PC-3 (cell line): ENCODE measurements around the gene TWNK. TPM values are rescaled to one million over a fixed set of nuclear protein-coding genes. Genes with fewer than 3 reads are reported as not detected.

ENCODE experiments used
- ATAC-seq: fragments of 200-7000 bp; cut with Tn5 transposase; 2 replicates; pipeline ENCODE4 v1.9.1; 2020; ENCODE audit warnings: mild to moderate bottlenecking, moderate library complexity
- Bru-seq: library from RNA; stranded (reverse); fragments of 400-500 nt; gene quantifications from one replicate; lab custom pipeline; 2021; lab: Mats Ljungman, UMichigan
- BruChase-seq, 2 experiments: library from RNA; stranded (reverse); fragments of 400-500 nt; gene quantifications; one replicate each; lab custom pipeline; 2021; lab: Mats Ljungman, UMichigan
- BruUV-seq: library from RNA; stranded (reverse); fragments of 400-500 nt; replicated peaks from 2 replicates; lab custom pipeline; 2021; lab: Mats Ljungman, UMichigan
- CTCF ChIA-PET: fragments of 300-600 bp; sonication (Branson Sonifier 250); formaldehyde crosslinking; loops from one replicate; lab custom pipeline; 2022; ENCODE audit warnings: antibody characterized with exemption; lab: Charles Lee
- POLR2A ChIA-PET: fragments of 300-600 bp; sonication (Branson Sonifier 250); formaldehyde crosslinking; loops from one replicate; lab custom pipeline; 2022; ENCODE audit warnings: antibody characterized with exemption; ENCODE audit not compliant: unreplicated experiment; lab: Charles Lee
- DNase-seq: peaks from one replicate; pipeline ENCODE4 v3.0.0-alpha.2; 2015
- H2AFZ ChIP-seq: fragments of 300-600 bp; sonication (generic); 2 replicates; pipeline ENCODE4 v1.6.0; 2016; ENCODE audit warnings: antibody characterized with exemption, low read length
- H3F3A ChIP-seq: fragments of 300-600 bp; sonication (generic); one replicate; pipeline ENCODE4 v1.6.0; 2017; ENCODE audit warnings: antibody characterized with exemption, low read length, control low read depth, mild to moderate bottlenecking; ENCODE audit not compliant: unreplicated experiment
- H3K27ac ChIP-seq: fragments of 300-600 bp; sonication (generic); 2 replicates; pipeline ENCODE4 v1.5.1; 2016; ENCODE audit warnings: mild to moderate bottlenecking, low read length
- H3K27me3 ChIP-seq: fragments of 300-600 bp; sonication (generic); 2 replicates; pipeline ENCODE4 v1.6.1; 2016; ENCODE audit warnings: low read length, mixed read lengths
- H3K36me3 ChIP-seq: fragments of 300-600 bp; sonication (generic); 2 replicates; pipeline ENCODE4 v1.6.1; 2016; ENCODE audit warnings: low read depth, mixed run types, low read length, mixed read lengths
- H3K4me1 ChIP-seq: fragments of 300-600 bp; sonication (generic); 2 replicates; pipeline ENCODE4 v1.5.1; 2016; ENCODE audit warnings: low read length; ENCODE audit not compliant: insufficient read depth
- H3K4me2 ChIP-seq: fragments of 300-600 bp; sonication (generic); 2 replicates; pipeline ENCODE4 v1.6.0; 2016; ENCODE audit warnings: low read length
- H3K4me3 ChIP-seq: fragments of 300-600 bp; sonication (generic); 2 replicates; pipeline ENCODE4 v1.5.1; 2016; ENCODE audit warnings: mild to moderate bottlenecking, low read length, mixed read lengths
- H3K79me2 ChIP-seq: fragments of 300-600 bp; sonication (generic); 2 replicates; pipeline ENCODE4 v1.6.1; 2017; ENCODE audit warnings: low read length, mixed read lengths
- H3K9ac ChIP-seq: fragments of 300-600 bp; sonication (generic); 2 replicates; pipeline ENCODE4 v1.6.0; 2016; ENCODE audit warnings: mild to moderate bottlenecking, low read length
- H3K9me2 ChIP-seq: fragments of 300-600 bp; sonication (generic); replicated peaks from 2 replicates; pipeline ENCODE4 v1.6.1; 2016; ENCODE audit warnings: mixed run types, low read length, mixed read lengths
- H3K9me3 ChIP-seq: fragments of 300-600 bp; sonication (generic); 2 replicates; pipeline ENCODE4 v1.6.1; 2016; ENCODE audit warnings: low read length, mixed read lengths
- H4K20me1 ChIP-seq: fragments of 300-600 bp; sonication (generic); 2 replicates; pipeline ENCODE4 v1.6.1; 2016; ENCODE audit warnings: low read length, mixed read lengths
- CTCF ChIP-seq: fragments of 300-600 bp; sonication (generic); conservative IDR thresholded peaks from 2 replicates; pipeline ENCODE4 v1.5.1; 2017; ENCODE audit warnings: antibody characterized with exemption, low read depth, mild to moderate bottlenecking, low read length
- EZH2 ChIP-seq: fragments of 300-600 bp; sonication (generic); IDR thresholded peaks from one replicate; pipeline ENCODE4 v1.6.1; 2017; ENCODE audit warnings: antibody characterized with exemption, mild to moderate bottlenecking, low read length; ENCODE audit not compliant: unreplicated experiment
- EZH2phosphoT487 ChIP-seq: fragments of 300-600 bp; sonication (generic); IDR thresholded peaks from 2 replicates; pipeline ENCODE4 v1.6.1; 2018; ENCODE audit warnings: mild to moderate bottlenecking, antibody characterized with exemption, low read length, borderline replicate concordance
- intact Hi-C: fragments of 100-400 bp; cut with micrococcal nuclease; formaldehyde crosslinking; loops from 2 replicates; pipeline ENCODE4 v1.9.0; 2023
- long read RNA-seq: library from polyadenylated mRNA; unstranded; transcript quantifications from one replicate; pipeline ENCODE4 v2.0.0, GENCODE V29; 2021; ENCODE audit not compliant: unreplicated experiment
- total RNA-seq: library from RNA; depleted of rRNA; stranded (reverse); fragments of >200 nt; gene quantifications from 2 replicates; pipeline ENCODE4 v1.2.3, GENCODE V29; 2014; rRNA removed

The TWNK gene
- total RNA-seq (7.5 and 8.0 TPM in 2 replicates), Bru-seq, nascent RNA (percentile 77 among the genes with signal in this experiment), BruChase-seq, experiment 1, labeled RNA remaining after a 6-hour chase (percentile 84 among the genes with signal in this experiment), BruChase-seq, experiment 2, labeled RNA remaining after a 2-hour chase (percentile 83 among the genes with signal in this experiment)
- long read RNA-seq, transcript TWNK-201 (5 exons, 3,621 nt): major isoform, 9 of 25 reads
- long read RNA-seq, partial matches to known transcripts: 2 of 25 reads
- long read RNA-seq, other reads (novel, unspliced or antisense): 8 of 25 reads

GRCh38 chr10:100986952-100987684 is at the start of gene TWNK, which contains the start of gene MRPL43:
Gene TWNK, plus strand, starts transcription at chr10:100987543. Its CDS starts 668 bp downstream, at chr10:100988211.
Gene MRPL43, minus strand, starts transcription at chr10:100987497. Its CDS starts 54 bp downstream, at chr10:100987443.
- peak within 1 kb of the TSS; percentile 99 for H2AFZ ChIP-seq
- CTCF ChIA-PET: no interaction called here
- H3K4me1 ChIP-seq: peaks cover 30% of the 10 kb centered on the region
- no TSS peak for BruUV-seq
- no peak for TF ChIP-seq EZH2
- TF ChIP-seq EZH2phosphoT487: no peak
- no peak for TF ChIP-seq CTCF
- H3K9me3 ChIP-seq: no peaks in the 10 kb centered on the region
- peak within 1 kb of the TSS; percentile 97 for H3K9ac ChIP-seq
- peaks cover 58% of the 10 kb centered on the region for H3K79me2 ChIP-seq
- DNase-seq: peak; percentile 72
- ATAC-seq: peak; percentile 85
- H3F3A ChIP-seq: no peaks in the 10 kb centered on the region
- H3K27me3 ChIP-seq: no peaks in the 10 kb centered on the region
- H4K20me1 ChIP-seq: peaks cover 14% of the 10 kb centered on the region
- no peaks in the 10 kb centered on the region for H3K9me2 ChIP-seq
- H3K4me2 ChIP-seq: peak within 1 kb of the TSS; percentile 98
- intact Hi-C loops: no loop called here
- POLR2A ChIA-PET: no interaction called here
- H3K36me3 ChIP-seq: peaks cover 16% of the 10 kb centered on the region; the same call in 1 of the 2 replicates
- peak within 1 kb of the TSS; percentile 74 for H3K27ac ChIP-seq
- peak within 1 kb of the TSS; percentile 99 for H3K4me3 ChIP-seq

DNA sequence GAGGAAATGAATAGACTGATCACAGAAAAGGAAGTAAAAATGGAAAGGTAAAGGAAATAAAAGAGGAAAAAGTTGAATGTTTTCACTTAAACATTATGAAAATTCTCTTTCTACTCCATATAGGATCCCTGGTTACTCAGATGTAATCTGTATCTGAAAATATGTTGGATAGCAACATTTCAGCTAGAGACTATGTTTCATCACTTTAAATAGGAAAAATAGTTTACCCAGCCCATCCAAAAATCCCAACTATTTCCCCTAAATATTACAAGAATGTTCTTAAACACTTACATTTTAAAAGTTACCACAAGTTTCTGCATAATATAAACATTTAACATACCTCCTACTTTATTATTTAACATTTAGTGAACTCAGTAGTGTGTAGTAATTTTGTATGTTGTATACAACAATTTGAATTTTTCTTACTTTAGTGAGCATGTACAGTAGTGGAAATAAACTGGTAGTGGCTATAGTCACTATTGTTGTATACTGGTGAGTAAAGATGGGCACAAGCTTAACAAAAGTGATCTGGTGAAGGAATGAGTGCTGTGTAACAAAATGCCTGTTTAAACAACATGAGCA is 47.5 kb upstream of the TWNK start:
- H3K4me3 ChIP-seq: no peak overlapping the region
- H3K9ac ChIP-seq: no peak overlapping the region
- no peaks in the 10 kb centered on the region for H3K4me1 ChIP-seq
- no TSS peak for BruUV-seq
- H3K27me3 ChIP-seq: no peaks in the 10 kb centered on the region
- H4K20me1 ChIP-seq: no peaks in the 10 kb centered on the region
- TF ChIP-seq EZH2phosphoT487: no peak
- TF ChIP-seq CTCF: no peak
- TF ChIP-seq EZH2: no peak
- no peaks in the 10 kb centered on the region for H3F3A ChIP-seq
- DNase-seq (no peak), ATAC-seq (no peak)
- no peak overlapping the region for H3K4me2 ChIP-seq
- no peak overlapping the region for H3K27ac ChIP-seq
- ChIA-PET POLR2A (no interaction called here), CTCF (no interaction called here)
- H2AFZ ChIP-seq: no peak overlapping the region
- intact Hi-C loops: no loop called here
- H3K9me2 ChIP-seq: no peaks in the 10 kb centered on the region
- H3K36me3 ChIP-seq: peaks cover 21% of the 10 kb centered on the region
- H3K9me3 ChIP-seq: no peaks in the 10 kb centered on the region
- no peaks in the 10 kb centered on the region for H3K79me2 ChIP-seq
